HG02763 (cell line): ENCODE data around the gene LCN6.
"Not testable (repeated sequence)": the region's sequence is repeated elsewhere in the genome, so short reads cannot be mapped to it uniquely, and the experiment has no call there.

Source experiments
- ATAC-seq: cut with Tn5 transposase; IDR thresholded peaks from one replicate; pipeline ENCODE4 v1.9.1; 2021; ENCODE audit warnings: mild to moderate bottlenecking, moderate library complexity; ENCODE audit not compliant: unreplicated experiment

Gene LCN6

GRCh38 chr9:136784249-136784996, 36.1 kb upstream of the LCN6 start:
- ATAC-seq, result no peak

- ATAC-seq, result no peak
Observed at GRCh38 chr9:136782452-136782851, 34.1 kb upstream of the LCN6 start.

GRCh38 chr9:136779808-136780207, 31.5 kb upstream of the LCN6 start:
- ATAC-seq, result no peak

- no peak for ATAC-seq
Observed at GRCh38 chr9:136777359-136777758, 29.0 kb upstream of the LCN6 start.

- no peak for ATAC-seq
Observed at GRCh38 chr9:136776947-136777346, 28.6 kb upstream of the LCN6 start.

- ATAC-seq, result no peak
Observed at GRCh38 chr9:136775191-136775590, 26.9 kb upstream of the LCN6 start.

GRCh38 chr9:136774416-136775045, 26.2 kb upstream of the LCN6 start:
- no peak for ATAC-seq

- ATAC-seq, result no peak
Observed at GRCh38 chr9:136773386-136774044, 25.2 kb upstream of the LCN6 start.

- no peak for ATAC-seq
Observed at GRCh38 chr9:136771907-136772415, 23.6 kb upstream of the LCN6 start.

GRCh38 chr9:136769710-136770191, 21.4 kb upstream of the LCN6 start:
- no peak for ATAC-seq

GRCh38 chr9:136766410-136767120, 18.2 kb upstream of the LCN6 start:
- ATAC-seq, result not testable (repeated sequence)

GRCh38 chr9:136765745-136766409, 17.6 kb upstream of the LCN6 start:
- ATAC-seq, result not testable (repeated sequence)

- ATAC-seq, result no peak
Observed at GRCh38 chr9:136765041-136765440, 16.7 kb upstream of the LCN6 start.

- no peak for ATAC-seq
Observed at GRCh38 chr9:136764301-136764891, 16.1 kb upstream of the LCN6 start, which contains the start of gene LCN15. TSS of gene LCN15 (minus strand) at chr9:136764518. CDS start at chr9:136764488, 30 bp downstream.

- no peak for ATAC-seq
Observed at GRCh38 chr9:136763649-136764035, 15.3 kb upstream of the LCN6 start.

- no peak for ATAC-seq
Observed at GRCh38 chr9:136762915-136763648, 14.8 kb upstream of the LCN6 start.

GRCh38 chr9:136762221-136762691, 13.9 kb upstream of the LCN6 start:
- no peak for ATAC-seq

GRCh38 chr9:136761545-136761981, 13.2 kb upstream of the LCN6 start:
- no peak for ATAC-seq
